Smooth muscle cell of the umbilical artery (primary cell): ENCODE measurements around the gene GJB4. TPM values are rescaled to one million over a fixed set of nuclear protein-coding genes. Genes with fewer than 3 reads are reported as not detected.

Experiments used
- total RNA-seq: library from RNA; depleted of rRNA; stranded (reverse); fragments of >200 nt; gene quantifications from 2 replicates; pipeline ENCODE4 v1.2.3, GENCODE V29; 2014

The GJB4 gene
- not detected in 2 replicates for total RNA-seq

DNA sequence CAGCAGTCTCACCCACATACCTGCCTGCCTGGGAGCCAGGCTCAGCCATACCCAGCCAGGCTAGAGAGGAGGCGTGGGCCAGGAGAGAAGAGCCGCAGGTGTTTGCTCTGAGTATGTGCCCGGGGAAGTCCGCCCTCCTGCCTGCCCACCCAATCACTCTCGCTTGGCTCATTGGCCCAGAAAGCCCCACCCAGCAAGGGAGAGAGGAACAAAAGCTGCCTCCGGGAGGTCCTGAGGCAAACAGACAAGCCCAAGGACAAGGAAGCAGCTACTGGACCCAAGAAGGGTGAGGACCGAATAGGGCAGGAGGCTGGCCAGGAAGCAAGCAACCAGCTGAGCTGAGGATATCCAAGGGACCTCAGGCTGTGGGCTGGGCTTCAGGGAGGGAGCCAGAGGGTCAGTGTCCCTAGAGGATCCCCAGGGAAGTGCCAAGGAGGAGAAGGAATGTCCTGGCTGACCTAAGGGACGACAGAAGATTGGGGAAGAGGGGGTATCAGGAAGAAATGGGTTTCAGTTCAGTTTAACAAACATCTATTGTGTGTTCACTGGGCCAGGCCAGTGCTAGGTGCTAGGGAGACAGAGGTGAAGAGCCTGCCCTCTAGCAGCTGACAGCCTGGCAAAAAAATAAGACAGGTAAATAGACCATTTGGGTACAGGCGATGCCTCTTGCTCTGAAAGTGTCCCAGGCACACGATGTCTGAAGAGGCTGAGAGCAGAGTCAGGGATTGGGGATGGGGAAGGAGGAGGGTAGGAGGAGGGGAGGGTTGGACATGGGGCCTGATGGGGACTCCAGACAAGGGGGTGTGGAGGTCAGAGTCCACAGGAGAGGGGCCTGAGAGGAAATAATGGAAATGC is at the start of gene GJB4:
Gene GJB4 (plus strand): TSS at position 238 of the 855 bp plus-strand sequence. CDS start 1,515 bp downstream, outside the sequence.

DNA sequence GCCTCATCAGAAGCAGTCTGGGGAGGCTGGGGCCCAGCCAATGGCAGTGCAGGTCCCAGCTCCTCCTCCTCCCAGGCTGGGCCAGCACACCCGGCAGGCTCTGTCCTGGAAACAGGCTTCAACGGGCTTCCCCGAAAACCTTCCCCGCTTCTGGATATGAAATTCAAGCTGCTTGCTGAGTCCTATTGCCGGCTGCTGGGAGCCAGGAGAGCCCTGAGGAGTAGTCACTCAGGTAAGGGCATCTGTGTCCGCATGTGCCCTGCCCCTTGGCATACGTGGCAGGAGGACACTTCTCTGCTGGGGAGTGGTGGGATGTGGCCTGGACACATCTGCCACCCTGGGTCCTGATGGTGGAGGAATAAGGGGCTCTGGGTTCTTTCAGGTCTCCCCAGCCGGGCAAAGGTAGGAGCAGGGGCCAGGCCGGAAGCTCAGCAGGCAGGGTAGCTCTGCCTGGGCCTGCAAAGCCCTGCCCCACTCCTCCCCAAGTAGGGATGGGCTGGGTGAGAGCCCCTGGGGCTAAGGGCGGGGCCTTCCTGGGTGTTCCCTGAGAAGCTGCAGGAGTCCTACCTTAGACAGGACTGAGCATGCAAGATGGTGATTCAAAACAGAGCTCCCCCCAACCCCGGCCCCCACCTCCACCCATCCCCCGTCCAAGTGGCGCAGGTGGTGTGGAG is 4.4 kb upstream of the GJB4 start, which contains the start of gene GJB5:
Gene GJB5 (plus strand): TSS at position 84 of the 674 bp plus-strand sequence. CDS start 2,284 bp downstream, outside the sequence.

DNA sequence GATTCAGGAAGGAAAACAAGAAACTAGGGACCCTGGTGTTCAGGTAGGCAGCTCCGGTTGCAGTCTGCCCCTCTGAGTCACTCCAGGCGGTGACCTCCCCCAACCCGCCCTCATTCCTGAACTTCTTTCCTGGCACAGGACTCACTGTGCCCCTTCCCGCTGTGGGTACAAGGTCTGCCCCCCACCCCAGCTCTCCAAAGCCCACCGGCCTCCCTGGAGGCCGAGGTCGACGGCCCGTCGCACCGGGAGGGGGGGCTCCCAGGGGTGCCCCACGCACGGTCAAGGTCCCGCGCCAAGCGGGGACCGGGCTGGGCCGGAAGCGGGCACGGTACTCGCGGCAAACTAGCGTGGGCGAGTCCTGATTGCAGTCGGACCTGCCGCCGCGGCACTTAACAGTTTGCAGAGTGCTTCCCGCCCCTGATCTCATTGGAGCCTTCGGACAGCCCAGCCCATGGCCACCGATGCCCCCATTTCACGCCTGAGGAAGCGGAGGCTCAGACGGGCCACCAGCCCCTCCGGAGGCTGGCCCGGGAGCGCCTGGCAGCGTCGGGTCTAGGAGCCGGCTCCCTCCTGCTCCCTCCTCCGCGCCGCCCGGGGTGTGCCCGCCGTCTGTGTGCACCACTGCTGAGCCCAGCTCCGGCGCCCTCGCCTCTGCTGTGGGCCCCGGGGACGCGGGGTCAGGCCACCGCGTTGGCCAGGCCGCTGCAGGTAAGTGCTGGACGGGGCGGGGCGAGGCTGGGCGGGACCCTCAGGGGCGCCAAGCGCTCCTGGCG is 21.7 kb downstream of the GJB4 start, which contains the start of gene GJB3:
Gene GJB3 (plus strand): TSS at position 144 of the 773 bp plus-strand sequence. CDS start 3,549 bp downstream, outside the sequence.

DNA sequence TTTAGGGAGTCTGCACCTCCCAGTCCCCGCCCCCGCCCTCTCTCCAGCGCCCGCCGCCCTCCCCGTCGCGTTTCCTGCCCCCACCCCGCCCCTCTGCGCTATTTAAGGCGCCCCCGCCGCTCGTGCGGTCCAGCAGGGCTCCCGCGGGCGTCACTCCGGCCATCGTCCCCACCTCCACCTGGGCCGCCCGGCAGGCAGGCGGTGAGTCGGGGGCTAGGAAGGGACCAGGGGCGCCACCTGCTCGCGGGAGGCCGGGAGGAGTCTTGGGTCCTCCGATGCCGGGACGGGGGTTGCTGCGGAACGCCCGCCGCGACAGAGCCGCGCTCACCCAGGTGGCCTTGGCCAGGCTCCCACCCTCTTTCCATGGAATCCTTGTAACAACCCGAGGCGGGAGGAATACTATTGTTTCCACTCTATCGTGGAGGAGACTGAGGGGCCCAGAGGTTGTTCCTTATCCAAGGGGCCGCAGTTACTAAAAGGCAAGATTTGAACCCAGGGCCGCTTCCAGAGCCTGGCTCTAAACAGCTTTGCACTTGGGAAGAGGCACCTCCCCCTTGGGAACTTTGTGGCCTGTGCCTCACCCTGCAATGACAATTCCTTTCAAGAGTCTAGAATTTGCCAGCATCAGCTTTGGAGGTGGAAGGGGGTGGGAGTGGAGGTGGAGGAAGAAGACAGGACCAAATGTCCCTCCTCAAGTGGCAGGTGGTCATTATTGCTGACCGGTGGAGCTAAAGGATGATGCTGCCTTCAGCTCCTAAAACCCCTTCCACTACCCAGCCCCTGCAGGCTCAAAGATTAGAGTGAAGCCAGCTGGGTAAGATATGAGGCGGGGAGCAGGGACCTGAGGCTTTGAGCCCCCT is 33.6 kb downstream of the GJB4 start, which contains the start of gene GJA4:
Gene GJA4 (plus strand): TSS at position 132 of the 860 bp plus-strand sequence. CDS start 1,215 bp downstream, outside the sequence.

Other genes with a start within 250 kb of the GJB4 start
- 0.09 TPM in 1 of 2 replicates, not detected in the other for gene GJB5, start 4.7 kb upstream of the GJB4 start, total RNA-seq
- gene GJB3, start 21.5 kb downstream of the GJB4 start, total RNA-seq: not detected in 2 replicates
- 0.09 TPM in 1 of 2 replicates, not detected in the other for gene GJA4, start 33.3 kb downstream of the GJB4 start, total RNA-seq
- 18.4 and 26.8 TPM in 2 replicates for gene SMIM12, start 100.0 kb downstream of the GJB4 start, total RNA-seq
- under 0.01 TPM in 1 of 2 replicates, not detected in the other for gene DLGAP3, start 169.9 kb downstream of the GJB4 start, total RNA-seq
- 17.0 and 49.3 TPM in 2 replicates for gene TMEM35B, start 225.6 kb downstream of the GJB4 start, total RNA-seq